Measurements from ENCODE around the gene TUBB2A. TPM values are rescaled to one million over a fixed set of nuclear protein-coding genes. Genes with fewer than 3 reads are reported as not detected.
A peak's percentile ranks its signal among the peaks of the same experiment; 100 is the strongest.
"Not testable (repeated sequence)": the region's sequence is repeated elsewhere in the genome, so short reads cannot be mapped to it uniquely, and the experiment has no call there.

TUBB2A gene
- total RNA-seq, 1 experiment from 2014 or later: 70.2 TPM

GRCh38 chr6:3176562-3177355 lies 19.4 kb upstream of the TUBB2A start:
- H3K4me1 ChIP-seq (ENCODE audit: insufficient read depth, low read length): peaks cover 10% of the 10 kb centered on the region; the same call in 1 of the 2 replicates
- H3K9me2 ChIP-seq (replicated peaks; ENCODE audit: low read length): no peaks in the 10 kb centered on the region
- ATAC-seq (peak; percentile 74), DNase-seq (peak; percentile 62)
- H3K27me3 ChIP-seq (ENCODE audit: low read length): no peaks in the 10 kb centered on the region
- H3K4me3 ChIP-seq (ENCODE audit: low read length): no peak overlapping the region
- H3K36me3 ChIP-seq (ENCODE audit: low read depth, low read length): no peaks in the 10 kb centered on the region
- intact Hi-C loops (cut with micrococcal nuclease): no loop called here
- TF ChIP-seq, protein P1, sequence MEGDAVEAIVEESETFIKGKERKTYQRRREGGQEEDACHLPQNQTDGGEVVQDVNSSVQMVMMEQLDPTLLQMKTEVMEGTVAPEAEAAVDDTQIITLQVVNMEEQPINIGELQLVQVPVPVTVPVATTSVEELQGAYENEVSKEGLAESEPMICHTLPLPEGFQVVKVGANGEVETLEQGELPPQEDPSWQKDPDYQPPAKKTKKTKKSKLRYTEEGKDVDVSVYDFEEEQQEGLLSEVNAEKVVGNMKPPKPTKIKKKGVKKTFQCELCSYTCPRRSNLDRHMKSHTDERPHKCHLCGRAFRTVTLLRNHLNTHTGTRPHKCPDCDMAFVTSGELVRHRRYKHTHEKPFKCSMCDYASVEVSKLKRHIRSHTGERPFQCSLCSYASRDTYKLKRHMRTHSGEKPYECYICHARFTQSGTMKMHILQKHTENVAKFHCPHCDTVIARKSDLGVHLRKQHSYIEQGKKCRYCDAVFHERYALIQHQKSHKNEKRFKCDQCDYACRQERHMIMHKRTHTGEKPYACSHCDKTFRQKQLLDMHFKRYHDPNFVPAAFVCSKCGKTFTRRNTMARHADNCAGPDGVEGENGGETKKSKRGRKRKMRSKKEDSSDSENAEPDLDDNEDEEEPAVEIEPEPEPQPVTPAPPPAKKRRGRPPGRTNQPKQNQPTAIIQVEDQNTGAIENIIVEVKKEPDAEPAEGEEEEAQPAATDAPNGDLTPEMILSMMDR (conservative IDR thresholded peaks at IDR 0.05; ENCODE audit: low read depth, low read length): no peak
- TF ChIP-seq EZH2phosphoT487 (IDR thresholded peaks at IDR 0.05; ENCODE audit: borderline replicate concordance, low read length) (no peak), EZH2 (IDR thresholded peaks at IDR 0.05; ENCODE audit: low read length, unreplicated experiment) (no peak)
- H3K27ac ChIP-seq (ENCODE audit: low read length): no peak overlapping the region
- no peak overlapping the region for H3K4me2 ChIP-seq (ENCODE audit: low read length)
- H3K9me3 ChIP-seq (ENCODE audit: low read length): no peaks in the 10 kb centered on the region
- no peak overlapping the region for H3K9ac ChIP-seq (ENCODE audit: low read length)
- CTCF ChIA-PET: no interaction called here
- H4K20me1 ChIP-seq (ENCODE audit: low read length): no peaks in the 10 kb centered on the region
- H2AFZ ChIP-seq (ENCODE audit: low read length): no peak overlapping the region
- H3K79me2 ChIP-seq (ENCODE audit: low read length): no peaks in the 10 kb centered on the region
- POLR2A ChIA-PET (ENCODE audit: unreplicated experiment): no interaction called here
- no peaks in the 10 kb centered on the region for H3F3A ChIP-seq (ENCODE audit: low read length, unreplicated experiment)
- no TSS peak for BruUV-seq (replicated peaks)

DNA sequence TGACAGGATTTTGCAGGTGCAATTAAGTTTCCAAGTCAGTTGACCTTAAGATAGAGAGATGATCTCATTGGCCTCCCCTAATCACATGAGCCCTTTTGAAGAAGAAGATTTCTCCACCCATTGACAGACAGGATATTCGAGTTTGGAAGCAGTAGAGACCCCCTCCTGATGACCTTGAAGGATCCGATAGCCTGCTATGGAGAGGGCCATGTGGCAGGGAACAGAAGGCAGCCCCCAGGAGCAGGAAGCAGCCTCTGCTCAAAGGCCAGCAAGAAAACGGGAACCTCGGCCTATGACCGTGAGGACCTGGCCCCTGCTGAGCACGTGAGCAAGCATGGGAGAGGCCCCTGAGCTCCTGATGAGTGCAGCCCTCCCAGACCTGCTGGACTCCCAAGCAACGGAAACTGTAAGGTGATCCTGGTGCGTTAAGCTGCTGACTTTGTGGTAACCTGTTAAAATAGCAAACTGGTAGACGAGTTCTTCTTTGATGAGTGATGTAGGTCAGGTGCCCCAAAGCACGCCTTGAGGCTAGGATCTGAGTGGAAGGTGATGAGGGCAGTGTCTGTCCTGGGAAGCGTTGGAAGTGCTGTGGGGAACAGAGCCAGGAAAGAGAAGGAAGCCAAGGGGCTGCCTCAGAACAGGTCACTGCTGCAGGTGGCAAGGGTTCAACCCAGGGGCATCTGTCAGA lies 18.5 kb upstream of the TUBB2A start:
- no peaks in the 10 kb centered on the region for H3K79me2 ChIP-seq (ENCODE audit: low read length)
- H2AFZ ChIP-seq (ENCODE audit: low read length): no peak overlapping the region
- H3F3A ChIP-seq (ENCODE audit: low read length, unreplicated experiment): no peaks in the 10 kb centered on the region
- no peaks in the 10 kb centered on the region for H3K9me2 ChIP-seq (replicated peaks; ENCODE audit: low read length)
- no peaks in the 10 kb centered on the region for H3K36me3 ChIP-seq (ENCODE audit: low read depth, low read length)
- ATAC-seq (no peak), DNase-seq (peak; percentile 58)
- no peak overlapping the region for H3K4me3 ChIP-seq (ENCODE audit: low read length)
- TF ChIP-seq, protein P1 (conservative IDR thresholded peaks at IDR 0.05; ENCODE audit: low read depth, low read length): no peak
- TF ChIP-seq EZH2phosphoT487 (IDR thresholded peaks at IDR 0.05; ENCODE audit: borderline replicate concordance, low read length) (no peak), EZH2 (IDR thresholded peaks at IDR 0.05; ENCODE audit: low read length, unreplicated experiment) (no peak)
- H3K4me1 ChIP-seq (ENCODE audit: insufficient read depth, low read length): peaks cover 10% of the 10 kb centered on the region; the same call in 1 of the 2 replicates
- no peak overlapping the region for H3K9ac ChIP-seq (ENCODE audit: low read length)
- POLR2A ChIA-PET (ENCODE audit: unreplicated experiment): no interaction called here
- H4K20me1 ChIP-seq (ENCODE audit: low read length): no peaks in the 10 kb centered on the region
- CTCF ChIA-PET: no interaction called here
- H3K27ac ChIP-seq (ENCODE audit: low read length): no peak overlapping the region
- H3K4me2 ChIP-seq (ENCODE audit: low read length): no peak overlapping the region
- no TSS peak for BruUV-seq (replicated peaks)
- H3K9me3 ChIP-seq (ENCODE audit: low read length): no peaks in the 10 kb centered on the region
- no peaks in the 10 kb centered on the region for H3K27me3 ChIP-seq (ENCODE audit: low read length)
- intact Hi-C loops (cut with micrococcal nuclease): no loop called here

DNA sequence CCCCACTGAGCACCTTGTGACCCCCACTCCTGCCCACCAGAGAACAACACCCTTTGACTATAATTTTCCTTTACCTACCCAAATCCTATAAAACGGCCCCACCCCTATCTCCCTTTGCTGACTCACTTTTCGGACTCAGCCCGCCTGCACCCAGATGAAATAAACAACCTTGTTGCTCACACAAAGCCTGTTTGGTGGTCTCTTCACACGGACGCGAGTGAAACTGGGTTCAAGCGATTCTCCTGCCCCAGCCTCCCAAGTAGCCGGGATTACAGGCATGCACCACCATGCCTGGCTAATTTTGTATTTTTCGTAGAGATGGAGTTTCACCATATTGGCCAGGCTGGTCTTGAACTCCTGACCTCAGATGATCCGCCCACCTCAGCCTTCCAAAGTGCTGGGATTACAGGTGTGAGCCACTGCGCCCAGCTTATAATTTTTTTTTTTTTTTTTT lies 16.3 kb upstream of the TUBB2A start:
- H3K36me3 ChIP-seq (ENCODE audit: low read depth, low read length); H3K9me3 ChIP-seq (ENCODE audit: low read length); H3K4me2 ChIP-seq (ENCODE audit: low read length); H3K4me3 ChIP-seq (ENCODE audit: low read length); H3F3A ChIP-seq (ENCODE audit: low read length, unreplicated experiment); POLR2A ChIA-PET (ENCODE audit: unreplicated experiment); H2AFZ ChIP-seq (ENCODE audit: low read length); H4K20me1 ChIP-seq (ENCODE audit: low read length); H3K27me3 ChIP-seq (ENCODE audit: low read length); DNase-seq; CTCF ChIA-PET; H3K27ac ChIP-seq (ENCODE audit: low read length); ATAC-seq; BruUV-seq (replicated peaks); H3K79me2 ChIP-seq (ENCODE audit: low read length); intact Hi-C loops (cut with micrococcal nuclease); H3K9ac ChIP-seq (ENCODE audit: low read length); H3K9me2 ChIP-seq (replicated peaks; ENCODE audit: low read length): not testable (repeated sequence)
- H3K4me1 ChIP-seq (ENCODE audit: insufficient read depth, low read length): peaks cover 10% of the 10 kb centered on the region; the same call in 1 of the 2 replicates

- H3F3A ChIP-seq (ENCODE audit: low read length, unreplicated experiment); H3K9ac ChIP-seq (ENCODE audit: low read length); BruUV-seq (replicated peaks); H3K27ac ChIP-seq (ENCODE audit: low read length); ATAC-seq; H2AFZ ChIP-seq (ENCODE audit: low read length); H3K4me3 ChIP-seq (ENCODE audit: low read length); intact Hi-C loops (cut with micrococcal nuclease); H3K9me3 ChIP-seq (ENCODE audit: low read length); H4K20me1 ChIP-seq (ENCODE audit: low read length); H3K9me2 ChIP-seq (replicated peaks; ENCODE audit: low read length); POLR2A ChIA-PET (ENCODE audit: unreplicated experiment); H3K4me2 ChIP-seq (ENCODE audit: low read length); H3K36me3 ChIP-seq (ENCODE audit: low read depth, low read length); H3K79me2 ChIP-seq (ENCODE audit: low read length); H3K27me3 ChIP-seq (ENCODE audit: low read length); CTCF ChIA-PET; DNase-seq: not testable (repeated sequence)
- peaks cover 10% of the 10 kb centered on the region; the same call in 1 of the 2 replicates for H3K4me1 ChIP-seq (ENCODE audit: insufficient read depth, low read length)
These were observed 15.4 kb upstream of the TUBB2A start for GRCh38 chr6:3172789-3173188.
